ENCODE results near the gene UBR1.

DNA sequence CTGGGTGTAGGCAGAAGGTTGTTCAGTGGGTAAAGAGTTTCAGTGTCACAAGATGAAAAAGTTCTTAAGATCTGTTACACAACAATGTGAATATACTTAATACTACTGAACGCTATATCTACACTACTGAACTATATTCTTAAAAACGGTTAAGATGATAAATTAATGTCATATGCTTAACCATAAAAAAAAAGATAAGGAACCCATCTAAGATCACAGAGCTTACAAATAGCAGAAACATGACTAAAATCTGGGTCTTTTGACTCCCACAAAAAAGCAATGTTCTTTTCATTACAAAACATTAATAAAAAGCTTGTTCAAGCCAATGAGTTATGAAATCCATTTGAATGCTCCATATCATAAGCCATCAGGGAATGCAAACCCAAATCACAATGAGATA, 34.4 kb downstream of the UBR1 start:
- TF ChIP-seq, protein P1, sequence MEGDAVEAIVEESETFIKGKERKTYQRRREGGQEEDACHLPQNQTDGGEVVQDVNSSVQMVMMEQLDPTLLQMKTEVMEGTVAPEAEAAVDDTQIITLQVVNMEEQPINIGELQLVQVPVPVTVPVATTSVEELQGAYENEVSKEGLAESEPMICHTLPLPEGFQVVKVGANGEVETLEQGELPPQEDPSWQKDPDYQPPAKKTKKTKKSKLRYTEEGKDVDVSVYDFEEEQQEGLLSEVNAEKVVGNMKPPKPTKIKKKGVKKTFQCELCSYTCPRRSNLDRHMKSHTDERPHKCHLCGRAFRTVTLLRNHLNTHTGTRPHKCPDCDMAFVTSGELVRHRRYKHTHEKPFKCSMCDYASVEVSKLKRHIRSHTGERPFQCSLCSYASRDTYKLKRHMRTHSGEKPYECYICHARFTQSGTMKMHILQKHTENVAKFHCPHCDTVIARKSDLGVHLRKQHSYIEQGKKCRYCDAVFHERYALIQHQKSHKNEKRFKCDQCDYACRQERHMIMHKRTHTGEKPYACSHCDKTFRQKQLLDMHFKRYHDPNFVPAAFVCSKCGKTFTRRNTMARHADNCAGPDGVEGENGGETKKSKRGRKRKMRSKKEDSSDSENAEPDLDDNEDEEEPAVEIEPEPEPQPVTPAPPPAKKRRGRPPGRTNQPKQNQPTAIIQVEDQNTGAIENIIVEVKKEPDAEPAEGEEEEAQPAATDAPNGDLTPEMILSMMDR (IDR thresholded peaks at IDR 0.05; ENCODE audit: insufficient read depth, low read length, poor library complexity, severe bottlenecking): no peak
- TF ChIP-seq EZH2phosphoT487 (conservative IDR thresholded peaks at IDR 0.05; ENCODE audit: low read length): no peak

All from SU-DHL-6 (cell line).